UCSD-AML1 (cell line): ENCODE measurements around the gene SSC4D.
"Not testable (repeated sequence)": the region's sequence is repeated elsewhere in the genome, so short reads cannot be mapped to it uniquely, and the experiment has no call there.

ENCODE experiments used
- DNase-seq: peaks from one replicate; lab custom pipeline; 2025; ENCODE audit not compliant: unreplicated experiment; lab: John Stamatoyannopoulos, UW

The SSC4D gene

DNA sequence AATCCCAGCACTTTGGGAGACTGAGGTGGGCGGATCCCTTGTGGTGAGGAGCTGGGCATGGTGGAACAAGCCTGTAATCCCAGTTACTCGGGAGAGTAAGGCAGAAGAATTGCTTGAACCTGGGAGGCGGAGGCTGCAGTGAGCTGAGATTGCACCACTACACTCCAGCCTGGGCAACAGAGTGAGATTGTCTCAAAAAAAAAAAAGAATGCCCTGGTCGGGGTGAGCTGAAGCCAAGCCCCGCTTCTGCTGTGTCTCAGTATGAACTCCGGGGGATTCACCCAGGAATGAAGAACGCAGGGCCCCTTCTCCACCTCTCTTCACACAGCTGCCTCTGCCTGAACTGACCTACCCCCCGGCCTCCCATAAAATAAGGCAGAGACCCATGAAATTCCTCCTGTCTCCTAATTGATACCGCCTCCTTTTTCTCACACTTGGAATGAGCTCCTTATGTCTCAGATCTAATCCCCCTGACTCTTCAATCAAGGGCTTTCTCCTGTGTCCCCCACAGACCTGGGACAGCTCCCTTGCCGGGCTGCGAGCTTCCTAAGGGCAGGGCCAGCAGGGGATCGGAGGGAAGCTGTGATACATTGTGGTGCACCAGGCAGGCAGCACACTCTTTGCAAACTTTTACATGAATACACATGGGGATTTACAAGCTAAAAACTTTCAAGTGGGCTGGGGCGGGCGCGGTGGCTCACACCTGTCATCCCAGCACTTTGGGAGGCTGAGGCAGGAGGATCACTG lies 14.3 kb upstream of the SSC4D start:
- no peak for DNase-seq

DNA sequence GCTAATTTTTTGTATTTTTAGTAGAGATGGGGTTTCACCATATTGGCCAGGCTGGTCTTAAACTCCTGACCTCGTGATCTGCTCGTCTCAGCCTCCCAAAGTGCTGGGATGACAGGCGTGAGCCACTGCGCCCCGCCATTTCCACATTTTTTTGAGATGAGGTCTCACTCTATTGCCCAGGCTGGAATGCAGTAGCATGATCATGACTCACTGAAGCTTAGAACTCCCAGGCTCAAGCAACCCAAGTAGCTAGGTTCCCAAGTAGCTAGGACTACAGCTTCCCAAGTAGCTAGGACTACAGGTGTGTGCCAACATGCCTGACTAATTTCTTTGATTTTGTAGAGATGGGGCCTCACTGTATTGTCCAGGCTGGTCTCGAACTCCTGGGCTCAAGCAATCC lies 11.6 kb upstream of the SSC4D start:
- DNase-seq: not testable (repeated sequence)

- not testable (repeated sequence) for DNase-seq
These were observed 8.3 kb upstream of the SSC4D start for GRCh38 chr7:76417654-76418310.

DNA sequence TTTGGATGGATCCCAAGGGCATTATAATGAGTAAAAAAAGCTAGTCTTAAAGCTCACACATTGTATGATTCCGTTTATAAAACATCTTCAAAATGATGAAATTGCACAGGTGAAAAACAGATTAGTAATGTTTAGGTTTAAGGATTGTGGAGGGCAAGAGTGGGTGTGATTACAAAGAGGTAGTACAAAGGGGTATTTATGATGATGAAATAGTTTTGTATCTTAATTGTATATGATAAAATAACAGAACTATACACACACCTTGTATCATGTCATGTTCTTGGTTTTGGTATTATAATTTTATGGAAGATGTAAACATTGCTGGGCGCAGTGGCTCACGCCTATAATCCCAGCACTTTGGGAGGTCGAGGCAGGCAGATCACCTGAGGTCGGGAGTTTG lies 2.8 kb upstream of the SSC4D start:
- DNase-seq: no peak

GRCh38 chr7:76411626-76412025 lies 2.1 kb upstream of the SSC4D start:
- no peak for DNase-seq

- DNase-seq: no peak
These were observed 1.4 kb downstream of the SSC4D start for GRCh38 chr7:76408121-76408560.

DNA sequence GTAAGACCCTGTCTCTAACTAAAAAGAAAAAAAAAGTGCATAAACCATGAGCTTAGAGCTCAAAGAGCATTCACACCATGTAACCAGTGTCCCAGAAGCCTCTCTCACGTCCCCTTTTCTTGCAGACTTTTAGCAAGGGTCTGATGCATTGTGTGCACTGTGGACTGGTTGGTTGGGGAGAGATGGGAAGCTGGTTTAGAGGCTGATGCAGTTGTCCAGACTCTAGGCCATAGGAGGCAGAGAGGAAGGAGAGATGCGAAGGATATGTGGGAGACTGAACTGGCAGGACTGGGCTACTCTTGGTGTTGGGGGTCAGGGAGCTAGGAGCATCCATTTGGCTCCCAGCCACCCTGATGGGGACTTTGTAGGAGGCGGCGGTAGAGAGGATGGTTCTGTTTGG lies 1.8 kb downstream of the SSC4D start:
- DNase-seq: no peak

- no peak for DNase-seq
These were observed 3.8 kb downstream of the SSC4D start for GRCh38 chr7:76405738-76406137.

DNA sequence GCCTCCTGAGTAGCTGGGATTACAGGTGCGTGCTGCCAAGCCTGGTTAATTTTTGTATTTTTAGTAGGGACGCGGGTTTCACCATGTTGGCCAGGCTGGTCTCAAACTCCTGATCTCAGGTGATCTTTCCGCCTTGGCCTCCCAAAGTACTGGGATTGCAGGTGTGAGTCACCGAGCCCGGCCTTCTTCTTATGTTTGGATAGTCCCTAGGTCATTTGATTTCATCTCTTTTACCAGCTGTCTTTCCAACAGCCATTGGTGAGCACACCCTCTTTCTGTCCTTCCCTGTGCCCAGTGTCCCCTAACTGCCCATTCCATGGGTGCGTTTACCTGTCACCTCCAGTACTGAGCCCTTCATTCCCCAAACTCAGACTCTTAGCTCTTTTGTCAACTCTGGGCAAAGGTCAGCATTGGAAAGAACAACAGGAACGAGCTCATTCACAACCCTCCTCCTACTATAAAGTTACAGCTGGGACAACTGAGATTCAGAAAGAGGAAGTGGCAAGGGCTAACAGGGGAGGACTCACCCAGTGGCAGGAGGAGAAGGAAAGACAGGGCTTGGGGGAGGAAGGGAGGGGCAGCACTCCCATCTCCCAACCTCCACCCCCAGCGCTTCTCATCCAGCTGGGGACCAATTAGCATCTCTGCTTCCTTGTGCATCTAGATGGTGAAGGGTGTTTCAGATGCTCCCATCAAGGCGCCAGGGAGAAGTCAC lies 5.6 kb downstream of the SSC4D start:
- peak; percentile 34 for DNase-seq

GRCh38 chr7:76403097-76403496 lies 6.4 kb downstream of the SSC4D start:
- not testable (repeated sequence) for DNase-seq

GRCh38 chr7:76400248-76400647 lies 9.2 kb downstream of the SSC4D start:
- DNase-seq: no peak

DNA sequence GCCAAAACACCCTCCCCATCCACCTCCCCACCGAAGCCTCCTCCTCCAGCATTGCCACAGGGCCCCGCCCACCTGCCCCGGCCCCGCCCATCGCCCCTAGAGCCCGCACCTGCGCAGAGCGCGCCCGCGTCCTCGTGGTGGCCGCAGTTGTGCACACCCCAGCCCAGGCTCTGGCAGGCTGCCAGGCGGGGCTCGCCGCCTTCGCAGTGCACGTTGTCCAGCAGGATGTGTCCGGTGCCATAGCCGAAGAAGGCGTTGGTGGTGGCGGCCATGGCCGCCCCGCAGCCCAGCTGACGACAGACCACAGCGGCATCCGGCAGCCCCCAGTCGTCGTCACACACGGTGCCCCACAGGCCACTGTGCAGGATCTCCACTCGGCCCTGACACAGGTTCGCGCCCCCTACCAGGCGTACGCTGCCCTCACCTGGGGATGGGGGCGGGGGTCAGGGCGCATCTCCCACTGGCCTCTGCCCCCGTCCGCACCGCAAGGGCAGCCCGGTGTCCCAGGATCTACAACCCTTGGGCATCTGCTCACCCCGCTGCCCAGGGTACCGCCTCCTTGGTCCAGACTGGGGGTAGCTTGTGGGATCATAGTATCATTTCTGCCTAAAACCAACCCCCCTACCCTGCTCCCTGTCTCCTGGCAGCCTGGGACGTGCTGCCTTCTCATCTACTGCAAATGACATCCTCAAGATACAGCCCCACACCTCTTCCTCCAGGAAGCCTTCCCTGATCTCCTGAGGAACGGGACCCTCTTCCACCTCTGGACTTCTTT lies 11.9 kb downstream of the SSC4D start:
- DNase-seq: peak; percentile 40

GRCh38 chr7:76396864-76397263 lies 12.6 kb downstream of the SSC4D start:
- DNase-seq: no peak

- no peak for DNase-seq
These were observed 13.4 kb downstream of the SSC4D start for GRCh38 chr7:76395965-76396726.

GRCh38 chr7:76395605-76395964 lies 13.9 kb downstream of the SSC4D start:
- DNase-seq: not testable (repeated sequence)

- no peak for DNase-seq
These were observed 14.5 kb downstream of the SSC4D start for GRCh38 chr7:76394957-76395356.

DNA sequence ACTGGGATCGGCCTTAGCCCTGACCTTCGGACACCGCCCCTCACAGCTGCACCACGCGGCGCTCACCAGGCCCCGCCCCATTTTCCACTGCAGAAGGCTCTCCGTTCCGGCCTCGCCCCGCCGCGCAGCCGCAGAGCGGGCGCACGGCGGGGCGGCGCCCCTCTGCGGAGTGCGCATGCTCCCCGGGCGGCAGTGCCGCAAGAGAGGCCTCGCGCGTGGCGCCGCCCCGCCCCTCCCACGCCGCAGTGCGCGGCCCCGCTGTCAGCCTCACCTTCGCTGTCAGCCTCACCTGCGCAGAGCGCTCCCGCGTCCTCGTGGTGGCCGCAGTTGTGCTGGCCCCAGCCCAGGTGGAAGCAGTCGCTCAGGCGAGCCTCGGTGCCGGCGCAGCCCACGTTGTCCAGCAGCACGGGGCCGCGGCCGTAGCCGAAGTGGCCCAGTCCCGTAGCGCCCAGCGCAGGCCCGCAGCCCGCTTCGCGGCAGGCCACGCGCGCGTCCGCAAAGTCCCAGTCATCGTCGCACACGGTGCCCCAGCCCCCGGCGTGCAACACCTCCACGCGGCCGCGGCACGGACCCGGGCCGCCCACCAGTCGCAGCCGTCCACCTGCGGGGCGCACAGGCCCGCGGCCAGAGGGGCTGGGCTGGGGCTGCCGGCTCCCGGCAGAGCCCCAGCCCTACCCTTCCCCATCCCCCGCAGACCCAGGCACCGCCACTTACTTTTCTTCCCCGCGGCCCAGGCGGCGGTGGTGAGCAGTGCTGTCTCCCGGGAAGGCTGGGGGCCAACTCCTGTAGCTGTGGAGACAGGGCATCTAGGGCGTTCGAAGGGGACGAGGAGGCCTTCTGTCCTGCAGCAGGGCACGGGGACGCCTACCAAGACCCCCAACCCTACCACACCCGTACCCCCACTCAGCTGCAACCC lies 16.1 kb downstream of the SSC4D start:
- peak; percentile 88 for DNase-seq

- no peak for DNase-seq
These were observed 16.9 kb downstream of the SSC4D start for GRCh38 chr7:76392531-76393115.

DNA sequence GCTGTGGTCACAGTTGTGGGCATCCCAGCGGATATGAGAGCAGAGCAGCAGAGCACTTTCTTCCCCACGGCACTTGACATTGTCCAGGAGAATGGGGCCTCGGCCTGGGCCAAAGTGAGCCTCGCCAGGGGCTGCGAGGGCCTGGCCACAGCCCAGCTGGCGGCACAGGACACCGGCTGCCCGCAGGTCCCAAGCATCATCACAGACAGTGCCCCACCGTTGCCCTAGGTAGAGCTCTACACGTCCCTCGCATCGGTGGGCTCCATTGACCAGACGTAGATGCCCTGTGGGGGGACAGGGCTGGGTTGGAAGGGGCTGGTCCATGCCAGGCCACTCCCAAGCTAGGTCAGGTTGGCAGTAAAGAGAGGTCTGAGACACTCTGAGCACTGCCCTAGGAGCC lies 19.4 kb downstream of the SSC4D start:
- no peak for DNase-seq
